ENCODE results near the gene DIDO1. TPM values are rescaled to one million over a fixed set of nuclear protein-coding genes. Genes with fewer than 3 reads are reported as not detected.

The DIDO1 gene
- total RNA-seq, 4 donors from 2014 or later = 38.2 to 68.8 (median 46.6) TPM

DNA sequence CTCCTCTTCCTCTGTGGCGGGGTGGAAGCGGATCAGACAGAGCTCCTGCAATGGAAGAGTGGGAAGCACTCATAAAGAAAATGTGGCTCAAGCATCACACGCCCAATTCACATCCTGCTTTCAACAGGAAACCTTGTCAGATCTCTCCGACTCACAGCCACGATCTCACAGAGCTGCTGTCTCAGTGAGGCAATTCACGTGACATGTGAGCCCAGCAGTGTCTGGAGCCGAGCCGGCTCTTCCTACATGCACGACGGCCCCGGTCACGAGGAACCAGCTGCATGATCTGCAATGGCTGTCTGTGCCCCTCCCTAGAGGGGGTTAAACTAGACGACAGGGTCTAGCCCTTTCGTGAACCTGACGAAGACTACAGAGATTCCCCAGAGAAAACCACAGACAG lies 35.2 kb downstream of the DIDO1 start:
- no peak for TF ChIP-seq CTCF (IDR thresholded peaks at IDR 0.05; ENCODE audit: low read depth)

GRCh38 chr20:62890444-62890843 lies 35.9 kb downstream of the DIDO1 start:
- TF ChIP-seq CTCF (IDR thresholded peaks at IDR 0.05; ENCODE audit: low read depth) = no peak

- no peak for TF ChIP-seq CTCF (IDR thresholded peaks at IDR 0.05; ENCODE audit: low read depth)
These were observed 36.4 kb downstream of the DIDO1 start for GRCh38 chr20:62889871-62890270.

- TF ChIP-seq CTCF (IDR thresholded peaks at IDR 0.05; ENCODE audit: low read depth) = no peak
These were observed 36.9 kb downstream of the DIDO1 start for GRCh38 chr20:62889411-62889810.

DNA sequence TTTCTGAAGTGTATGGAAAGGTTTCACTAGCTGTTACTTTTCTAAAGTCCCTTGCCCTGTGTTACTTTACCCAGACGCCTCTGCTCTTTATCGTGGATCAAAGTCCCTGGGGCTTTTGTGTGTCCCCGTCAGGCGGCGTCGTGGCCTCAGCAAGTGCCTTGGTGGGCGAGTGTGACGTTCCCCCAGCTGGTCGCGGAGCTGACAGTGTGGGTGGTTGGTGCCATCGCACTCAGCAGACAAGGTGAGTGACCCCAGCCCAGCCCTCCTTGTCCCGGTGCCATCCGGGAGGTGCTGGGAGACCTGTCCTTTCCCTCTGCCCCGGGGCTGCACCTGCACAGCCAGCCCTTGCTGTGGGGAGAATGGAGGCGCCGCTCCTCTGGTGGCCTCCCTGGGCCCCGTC lies 37.4 kb downstream of the DIDO1 start:
- no peak for TF ChIP-seq CTCF (IDR thresholded peaks at IDR 0.05; ENCODE audit: low read depth)

GRCh38 chr20:62888406-62888805 lies 37.9 kb downstream of the DIDO1 start:
- no peak for TF ChIP-seq CTCF (IDR thresholded peaks at IDR 0.05; ENCODE audit: low read depth)

DNA sequence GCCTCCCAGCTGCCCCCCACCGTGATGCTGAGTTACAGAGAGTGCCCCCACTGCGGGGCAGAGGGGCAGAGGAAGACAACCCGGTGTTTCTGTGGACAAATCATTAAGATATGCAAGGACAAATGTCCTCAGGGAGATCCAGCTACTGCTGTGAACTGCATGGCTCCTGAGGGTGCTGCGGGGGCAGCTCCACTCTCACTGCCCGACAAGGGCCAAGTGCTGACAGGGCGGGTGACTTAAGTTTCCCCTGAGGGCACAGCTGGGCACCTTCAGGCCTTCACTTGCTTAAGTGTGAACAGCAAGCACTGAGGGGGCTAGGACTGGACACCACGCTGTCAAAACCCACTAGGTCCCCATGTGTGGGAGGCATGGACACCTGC lies 38.5 kb downstream of the DIDO1 start:
- TF ChIP-seq CTCF (IDR thresholded peaks at IDR 0.05; ENCODE audit: low read depth) = no peak

Measured in subcutaneous adipose tissue (tissue), 4 donors.